Keratinocyte (primary cell): ENCODE data around the gene GPRC5A. TPM values are rescaled to one million over a fixed set of nuclear protein-coding genes. Genes with fewer than 3 reads are reported as not detected.

ENCODE experiments used
- DNase-seq: peaks from one replicate; pipeline ENCODE4 v3.0.0-alpha.2; 2011; ENCODE audit warnings: low read depth, missing footprints, low spot score
- FAIRE-seq: peaks from 2 replicates; lab custom pipeline; 2011; peaks lifted over from hg19 to GRCh38; lab: Jason Lieb, UNC
- H2AFZ ChIP-seq: 2 replicates; pipeline ENCODE4 v1.6.0; 2012; ENCODE audit warnings: low read length, control low read depth, inconsistent platforms; ENCODE audit not compliant: control insufficient read depth
- H3K27ac ChIP-seq: 2 replicates; pipeline ENCODE4 v1.5.1; 2011; ENCODE audit warnings: low read length; ENCODE audit not compliant: control insufficient read depth, insufficient read depth
- H3K27me3 ChIP-seq: 3 replicates; pipeline ENCODE4 v1.6.0; 2011; ENCODE audit warnings: low read length; ENCODE audit not compliant: control insufficient read depth, insufficient read depth; ENCODE audit errors: extremely low read depth
- H3K36me3 ChIP-seq, 2 experiments: 2 replicates in 1 of 2; 3 replicates in 1 of 2; pipeline ENCODE4 v1.5.1; 2011; ENCODE audit warnings: low read length in 2 of 2, mild to moderate bottlenecking in 1 of 2; ENCODE audit not compliant: control insufficient read depth in 2 of 2, insufficient read depth in 2 of 2; ENCODE audit errors: extremely low read depth in 1 of 2
- H3K4me1 ChIP-seq: 3 replicates; pipeline ENCODE4 v1.5.1; 2011; ENCODE audit warnings: low read length; ENCODE audit not compliant: control insufficient read depth, insufficient read depth; ENCODE audit errors: extremely low read depth
- H3K4me2 ChIP-seq: 3 replicates; pipeline ENCODE4 v1.6.0; 2011; ENCODE audit warnings: low read depth, low read length; ENCODE audit not compliant: control insufficient read depth, insufficient read depth; ENCODE audit errors: extremely low read depth
- H3K4me3 ChIP-seq, 3 experiments: fragments of 200-600 bp in 1 of 3; sonication (generic) in 1 of 3; 2 replicates in 2 of 3; 3 replicates in 1 of 3; pipeline ENCODE4 v1.5.1; 2011 to 2016; ENCODE audit warnings: low read length in 3 of 3, mild to moderate bottlenecking in 3 of 3, control low read depth in 2 of 3, inconsistent platforms in 1 of 3, low read depth in 1 of 3, mixed read lengths in 1 of 3, mixed run types in 1 of 3, moderate library complexity in 1 of 3; ENCODE audit not compliant: control insufficient read depth in 2 of 3, insufficient read depth in 2 of 3; ENCODE audit errors: extremely low read depth in 1 of 3
- H3K79me2 ChIP-seq: 2 replicates; pipeline ENCODE4 v1.6.0; 2012; ENCODE audit warnings: low read length; ENCODE audit not compliant: control insufficient read depth, insufficient read depth
- H3K9ac ChIP-seq: 3 replicates; pipeline ENCODE4 v1.6.0; 2011; ENCODE audit warnings: low read length; ENCODE audit not compliant: control insufficient read depth, insufficient read depth; ENCODE audit errors: extremely low read depth
- H3K9me1 ChIP-seq: 3 replicates; pipeline ENCODE4 v1.6.0; 2011; ENCODE audit warnings: low read length; ENCODE audit not compliant: control insufficient read depth, insufficient read depth; ENCODE audit errors: extremely low read depth
- H3K9me3 ChIP-seq: 2 replicates; pipeline ENCODE4 v1.5.1; 2012; ENCODE audit warnings: low read depth, low read length; ENCODE audit not compliant: control insufficient read depth
- H4K20me1 ChIP-seq: 3 replicates; pipeline ENCODE4 v1.6.0; 2011; ENCODE audit warnings: low read length; ENCODE audit not compliant: control insufficient read depth, insufficient read depth; ENCODE audit errors: extremely low read depth
- EZH2 ChIP-seq: IDR thresholded peaks from one replicate; pipeline ENCODE4 v1.6.1; 2012; ENCODE audit warnings: inconsistent platforms, mild to moderate bottlenecking, low read length, moderate library complexity
- dilution Hi-C: fragments of 300-500 bp; cut with MboI; formaldehyde crosslinking; loops from one replicate; pipeline ENCODE4 v1.7.0; 2020; ENCODE audit warnings: low sequenced_read_pairs; ENCODE audit not compliant: extremely low pct_ligation_motif_present
- polyA plus RNA-seq, 5 experiments: library from polyadenylated mRNA; depleted of rRNA in 3 of 5; stranded (reverse) in 3 of 5; stranded (forward) in 1 of 5; unstranded in 1 of 5; fragments of >200 nt; gene quantifications; 1 replicate in 1 of 5; 2 replicates in 3 of 5; 3 replicates in 1 of 5; pipeline versions ENCODE4 v1.2.1 to v1.2.3, GENCODE V29; 2011 to 2012; ENCODE audit warnings: missing spikeins in 2 of 5, low read depth in 1 of 5, low replicate concordance in 1 of 5
- TF ChIP-seq, protein P1 (sequence below), 3 experiments: IDR thresholded peaks in 1 of 3; conservative IDR thresholded peaks in 1 of 3; optimal IDR thresholded peaks in 1 of 3; 2 replicates in 2 of 3; 3 replicates in 1 of 3; pipeline versions ENCODE3 to v1.5.1; 2011; ENCODE audit warnings: low read length in 3 of 3, mild to moderate bottlenecking in 3 of 3, moderate library complexity in 2 of 3, control low read depth in 1 of 3, inconsistent platforms in 1 of 3; ENCODE audit not compliant: insufficient read depth in 2 of 3; ENCODE audit errors: extremely low read depth in 1 of 3

GPRC5A gene
- polyA plus RNA-seq, 1 donor (not counting 4 experiments of a cell fraction or from before 2014, with no cell fraction given) = 25.5 TPM

DNA sequence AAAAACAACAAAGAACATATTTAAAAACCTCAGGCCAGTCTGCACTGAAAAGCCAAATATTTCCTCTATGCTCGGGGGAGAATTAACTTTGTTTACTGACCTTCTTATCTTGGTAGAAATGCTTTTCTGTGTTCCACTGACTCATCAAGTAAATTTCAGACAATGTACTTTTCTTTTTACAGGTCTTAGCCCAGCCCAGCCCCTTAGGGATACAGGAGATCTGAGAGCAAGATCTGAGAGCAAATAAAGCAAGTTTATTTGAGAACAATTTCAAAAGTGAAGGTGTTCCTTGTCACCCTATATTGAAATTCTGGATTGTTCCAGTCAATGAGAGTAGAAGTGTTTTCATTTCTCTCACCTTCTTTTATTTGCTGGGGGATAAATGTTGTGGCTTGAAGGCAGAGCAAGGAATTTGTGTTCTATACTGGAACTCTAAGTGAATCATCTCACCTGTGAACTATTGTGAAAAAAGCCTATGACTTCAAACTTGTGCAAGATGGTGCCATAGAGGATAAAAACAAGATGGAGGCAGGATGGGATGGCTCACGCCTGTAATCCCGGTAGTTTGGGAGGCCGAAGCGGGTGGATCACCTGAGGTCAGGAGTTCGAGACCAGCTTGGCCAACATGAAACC, 7.9 kb upstream of the GPRC5A start:
- dilution Hi-C loops = no loop called here
- Histone ChIP-seq H3K4me1 (peaks cover 39% of the 10 kb centered on the region), H3K9me1 (no peaks in the 10 kb centered on the region), H3K4me2 (peak overlapping the region; percentile 65), H3K79me2 (no peaks in the 10 kb centered on the region), H3K4me3 (no peak overlapping the region), H3K27me3 (no peaks in the 10 kb centered on the region), H3K9ac (peak overlapping the region; percentile 45), H3K27ac (peak overlapping the region; percentile 94), H2AFZ (peak overlapping the region; percentile 44), H4K20me1 (no peaks in the 10 kb centered on the region), H3K36me3 (no peaks in the 10 kb centered on the region), H3K9me3 (no peaks in the 10 kb centered on the region)
- peak; percentile 49 for FAIRE-seq
- no peak for DNase-seq
- TF ChIP-seq EZH2 = no peak
- TF ChIP-seq, protein P1, sequence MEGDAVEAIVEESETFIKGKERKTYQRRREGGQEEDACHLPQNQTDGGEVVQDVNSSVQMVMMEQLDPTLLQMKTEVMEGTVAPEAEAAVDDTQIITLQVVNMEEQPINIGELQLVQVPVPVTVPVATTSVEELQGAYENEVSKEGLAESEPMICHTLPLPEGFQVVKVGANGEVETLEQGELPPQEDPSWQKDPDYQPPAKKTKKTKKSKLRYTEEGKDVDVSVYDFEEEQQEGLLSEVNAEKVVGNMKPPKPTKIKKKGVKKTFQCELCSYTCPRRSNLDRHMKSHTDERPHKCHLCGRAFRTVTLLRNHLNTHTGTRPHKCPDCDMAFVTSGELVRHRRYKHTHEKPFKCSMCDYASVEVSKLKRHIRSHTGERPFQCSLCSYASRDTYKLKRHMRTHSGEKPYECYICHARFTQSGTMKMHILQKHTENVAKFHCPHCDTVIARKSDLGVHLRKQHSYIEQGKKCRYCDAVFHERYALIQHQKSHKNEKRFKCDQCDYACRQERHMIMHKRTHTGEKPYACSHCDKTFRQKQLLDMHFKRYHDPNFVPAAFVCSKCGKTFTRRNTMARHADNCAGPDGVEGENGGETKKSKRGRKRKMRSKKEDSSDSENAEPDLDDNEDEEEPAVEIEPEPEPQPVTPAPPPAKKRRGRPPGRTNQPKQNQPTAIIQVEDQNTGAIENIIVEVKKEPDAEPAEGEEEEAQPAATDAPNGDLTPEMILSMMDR (optimal IDR thresholded peaks at IDR 0.05 in 1 of 3, IDR thresholded peaks at IDR 0.05 in 1 of 3, conservative IDR thresholded peaks at IDR 0.05 in 1 of 3; ENCODE audit: extremely low read depth in 1 of 3, insufficient read depth in 2 of 3, low read length in 3 of 3) = no peak

DNA sequence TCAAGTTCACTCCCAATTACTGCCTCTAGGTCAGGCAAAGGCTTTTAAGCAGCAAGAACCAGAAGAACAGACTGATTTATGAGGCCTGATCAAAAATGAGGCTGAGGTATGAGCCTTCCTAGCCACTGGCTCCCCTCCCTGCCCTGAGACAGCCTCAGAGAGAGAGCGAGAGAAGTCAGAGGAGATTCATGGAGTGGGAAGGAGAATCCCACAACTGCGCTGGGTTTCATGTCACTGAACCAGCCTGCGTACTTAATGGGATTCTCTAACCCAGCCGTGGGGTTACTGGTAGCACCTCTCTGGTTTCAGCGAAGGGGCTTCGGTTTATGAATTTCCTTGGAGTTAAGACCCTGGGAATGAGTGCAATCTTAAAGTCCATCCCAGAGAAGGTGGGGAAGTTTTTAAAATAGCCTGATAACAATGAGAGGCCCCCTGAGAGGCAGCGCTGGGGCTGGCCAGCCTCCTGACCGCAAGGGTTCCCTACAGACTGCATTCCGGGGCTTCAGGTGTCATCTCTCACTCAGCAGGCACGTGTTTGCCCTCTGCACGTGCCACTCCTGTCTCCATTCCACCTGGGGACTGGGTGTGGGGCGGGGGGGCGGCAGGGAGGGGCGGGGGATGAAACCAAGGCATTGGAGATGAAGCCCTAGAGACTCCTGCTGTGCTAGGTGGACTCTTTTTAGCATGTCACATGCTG, 6.1 kb upstream of the GPRC5A start:
- H2AFZ ChIP-seq = no peak overlapping the region
- dilution Hi-C loops = no loop called here
- FAIRE-seq = no peak

More for the DNA sequence above, 6.1 kb upstream of the GPRC5A start:
- no peak overlapping the region for H3K4me2 ChIP-seq
- DNase-seq = no peak
- H3K27ac ChIP-seq = no peak overlapping the region
- H4K20me1 ChIP-seq = no peaks in the 10 kb centered on the region
- peaks cover 39% of the 10 kb centered on the region for H3K4me1 ChIP-seq
- TF ChIP-seq, protein P1 (optimal IDR thresholded peaks at IDR 0.05 in 1 of 3, IDR thresholded peaks at IDR 0.05 in 1 of 3, conservative IDR thresholded peaks at IDR 0.05 in 1 of 3; ENCODE audit: extremely low read depth in 1 of 3, insufficient read depth in 2 of 3, low read length in 3 of 3) = no peak
- no peak for TF ChIP-seq EZH2
- no peak overlapping the region for H3K9ac ChIP-seq
- H3K4me3 ChIP-seq = no peak overlapping the region
- no peaks in the 10 kb centered on the region for H3K79me2 ChIP-seq
- no peaks in the 10 kb centered on the region for H3K27me3 ChIP-seq
- no peaks in the 10 kb centered on the region for H3K9me3 ChIP-seq
- H3K36me3 ChIP-seq = no peaks in the 10 kb centered on the region
- H3K9me1 ChIP-seq = no peaks in the 10 kb centered on the region
